ENCODE data around the gene DECR2. TPM values are rescaled to one million over a fixed set of nuclear protein-coding genes. Genes with fewer than 3 reads are reported as not detected.

Gene DECR2
- total RNA-seq, 2 donors from 2014 or later: 4.5 to 28.6 TPM

GRCh38 chr16:396199-396598 is 5.5 kb upstream of the DECR2 start:
- no peak for ATAC-seq
- peaks cover 0 to 3% of the 10 kb centered on the region in 2 donors for H3K27me3 Mint-ChIP-seq
- H3K9me3 Mint-ChIP-seq: no peaks in the 10 kb centered on the region
- no peak overlapping the region for H3K27ac Mint-ChIP-seq
- peak overlapping the region; percentile 79 for H3K4me3 Mint-ChIP-seq
- no peaks in the 10 kb centered on the region for H3K36me3 Mint-ChIP-seq
- DNase-seq (ENCODE audit: low spot score): no peak
- H3K4me1 Mint-ChIP-seq (ENCODE audit: low read depth in 2 of 2): peaks cover 25 to 29% of the 10 kb centered on the region in 2 donors

DNA sequence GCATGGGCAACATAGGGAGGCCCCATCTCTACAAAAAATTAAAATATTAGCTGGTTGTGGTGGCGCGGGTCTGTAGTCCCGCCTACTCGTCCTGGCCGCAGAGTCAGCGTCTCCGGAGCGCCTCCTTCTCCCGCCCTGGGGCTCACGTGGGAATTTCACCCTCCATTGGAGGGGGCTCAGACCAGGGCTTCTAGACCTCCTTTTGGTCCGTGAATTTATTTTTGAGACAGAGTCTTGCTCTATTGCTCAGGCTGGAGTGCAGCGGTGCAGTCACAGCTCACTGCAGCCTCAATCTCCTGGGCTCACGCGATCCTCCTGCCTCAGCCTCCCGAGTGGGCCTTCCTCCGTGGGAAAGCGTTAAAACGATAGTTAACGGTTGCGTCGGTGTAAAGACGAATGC is 5.1 kb upstream of the DECR2 start:
- no peaks in the 10 kb centered on the region for H3K9me3 Mint-ChIP-seq
- DNase-seq (ENCODE audit: low spot score) (no peak), ATAC-seq (no peak)
- H3K4me3 Mint-ChIP-seq: peak overlapping the region; percentile 79
- no peak overlapping the region for H3K27ac Mint-ChIP-seq
- peaks cover 0 to 3% of the 10 kb centered on the region in 2 donors for H3K27me3 Mint-ChIP-seq
- H3K36me3 Mint-ChIP-seq: no peaks in the 10 kb centered on the region
- peaks cover 25 to 29% of the 10 kb centered on the region in 2 donors for H3K4me1 Mint-ChIP-seq (ENCODE audit: low read depth in 2 of 2)

- H3K27ac Mint-ChIP-seq: no peak within 1 kb of the TSS
These were observed 4.5 kb upstream of the DECR2 start, which contains the start of gene NME4 for GRCh38 chr16:397135-397661. Gene NME4, plus strand, starts transcription at chr16:397199. Its CDS starts 24 bp downstream, at chr16:397223.

DNA sequence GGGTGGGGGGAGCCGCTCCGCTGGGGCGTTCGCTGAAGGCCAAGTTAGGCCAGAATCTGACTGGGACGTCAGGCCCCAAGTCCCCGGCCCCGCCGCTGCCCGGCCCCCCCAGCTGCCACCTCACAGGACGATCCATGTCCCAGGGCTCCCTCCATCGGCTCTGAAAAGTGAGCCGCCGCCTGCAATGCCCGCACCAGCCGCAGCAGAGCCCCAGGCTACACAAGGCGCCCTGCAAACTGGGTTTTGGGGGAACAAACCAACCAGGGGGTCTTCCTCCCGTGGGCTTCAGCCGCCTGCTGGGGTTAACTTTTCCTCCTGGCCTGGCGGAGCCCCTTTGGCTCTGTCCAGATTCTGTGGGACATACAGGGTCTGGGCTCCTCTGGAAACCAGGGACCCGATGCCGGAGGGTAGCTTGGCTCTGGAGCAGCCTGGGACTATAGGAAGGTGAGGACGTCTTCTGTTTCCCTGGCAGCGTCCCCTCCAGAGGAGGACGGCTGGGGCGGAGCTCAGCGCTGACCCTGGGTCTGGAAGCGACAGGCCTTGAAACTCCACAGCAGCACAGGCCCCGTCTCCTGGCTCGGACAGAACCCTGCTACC is 3.9 kb upstream of the DECR2 start:
- Mint-ChIP-seq H3K27me3 (peaks cover 0 to 3% of the 10 kb centered on the region in 2 donors), H3K4me1 (ENCODE audit: low read depth in 2 of 2) (peaks cover 12 to 17% of the 10 kb centered on the region in 2 donors), H3K4me3 (peak overlapping the region; percentile 45), H3K27ac (no peak overlapping the region), H3K36me3 (no peaks in the 10 kb centered on the region), H3K9me3 (no peaks in the 10 kb centered on the region)
- ATAC-seq (no peak), DNase-seq (ENCODE audit: low spot score) (no peak)

More at GRCh38 chr16:397135-397661, 4.5 kb upstream of the DECR2 start, which contains the start of gene NME4:
- DNase-seq (ENCODE audit: low spot score) (no peak), ATAC-seq (no peak)
- H3K9me3 Mint-ChIP-seq: no peaks in the 10 kb centered on the region
- peaks cover 19 to 23% of the 10 kb centered on the region in 2 donors for H3K4me1 Mint-ChIP-seq (ENCODE audit: low read depth in 2 of 2)
- H3K36me3 Mint-ChIP-seq: no peaks in the 10 kb centered on the region
- H3K27me3 Mint-ChIP-seq: peaks cover 0 to 3% of the 10 kb centered on the region in 2 donors
- H3K4me3 Mint-ChIP-seq: peak within 1 kb of the TSS; percentile 79

- H3K36me3 Mint-ChIP-seq: no peaks in the 10 kb centered on the region
- ATAC-seq: no peak
- peaks cover 10 to 15% of the 10 kb centered on the region in 2 donors for H3K4me1 Mint-ChIP-seq (ENCODE audit: low read depth in 2 of 2)
- H3K4me3 Mint-ChIP-seq: peak overlapping the region; percentile 45
- H3K9me3 Mint-ChIP-seq: no peaks in the 10 kb centered on the region
- H3K27ac Mint-ChIP-seq: no peak overlapping the region
- peaks cover 0 to 3% of the 10 kb centered on the region in 2 donors for H3K27me3 Mint-ChIP-seq
- DNase-seq (ENCODE audit: low spot score): no peak
These were observed 2.9 kb upstream of the DECR2 start for GRCh38 chr16:398561-399339.

DNA sequence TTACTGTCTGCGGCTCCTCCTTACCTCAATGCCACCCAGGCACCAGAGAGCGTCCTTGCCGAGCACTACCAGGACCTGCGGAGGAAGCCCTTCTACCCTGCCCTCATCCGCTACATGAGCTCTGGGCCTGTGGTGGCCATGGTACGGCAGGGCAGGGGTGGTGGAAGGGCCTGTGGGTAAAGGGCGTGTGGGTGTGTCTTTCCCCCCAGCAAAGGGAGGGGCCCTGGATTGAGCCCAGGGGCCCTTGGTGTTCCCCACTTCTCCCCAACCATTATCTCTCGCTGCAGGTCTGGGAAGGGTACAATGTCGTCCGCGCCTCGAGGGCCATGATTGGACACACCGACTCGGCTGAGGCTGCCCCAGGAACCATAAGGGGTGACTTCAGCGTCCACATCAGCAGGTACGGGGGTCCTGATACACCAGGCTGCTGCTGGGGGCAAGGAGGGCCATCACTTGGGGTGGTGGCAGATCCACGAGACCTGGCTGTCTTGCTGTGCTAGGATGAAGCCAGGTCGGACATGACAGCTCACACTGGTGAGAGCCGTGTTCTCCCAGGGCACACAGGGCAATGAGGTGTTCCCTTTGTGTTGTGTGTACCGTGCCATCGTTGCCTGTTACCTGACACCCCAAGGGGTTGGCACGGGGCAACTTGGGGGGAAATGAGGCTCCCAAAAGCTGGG is 2.2 kb upstream of the DECR2 start:
- Mint-ChIP-seq H3K4me1 (ENCODE audit: low read depth in 2 of 2) (peaks cover 10 to 15% of the 10 kb centered on the region in 2 donors), H3K36me3 (no peaks in the 10 kb centered on the region), H3K27me3 (peaks cover 0 to 3% of the 10 kb centered on the region in 2 donors), H3K9me3 (no peaks in the 10 kb centered on the region), H3K27ac (no peak overlapping the region), H3K4me3 (no peak overlapping the region)
- no peak for ATAC-seq
- DNase-seq (ENCODE audit: low spot score): no peak

- ATAC-seq (no peak), DNase-seq (ENCODE audit: low spot score) (no peak)
- peaks cover 10 to 15% of the 10 kb centered on the region in 2 donors for H3K4me1 Mint-ChIP-seq (ENCODE audit: low read depth in 2 of 2)
- H3K4me3 Mint-ChIP-seq: peak overlapping the region; percentile 75
- H3K27me3 Mint-ChIP-seq: peaks cover 0 to 3% of the 10 kb centered on the region in 2 donors
- no peaks in the 10 kb centered on the region for H3K36me3 Mint-ChIP-seq
- no peaks in the 10 kb centered on the region for H3K9me3 Mint-ChIP-seq
- H3K27ac Mint-ChIP-seq: peak overlapping the region; percentile 38 to 72
These were observed 1.6 kb upstream of the DECR2 start for GRCh38 chr16:400061-400591.

DNA sequence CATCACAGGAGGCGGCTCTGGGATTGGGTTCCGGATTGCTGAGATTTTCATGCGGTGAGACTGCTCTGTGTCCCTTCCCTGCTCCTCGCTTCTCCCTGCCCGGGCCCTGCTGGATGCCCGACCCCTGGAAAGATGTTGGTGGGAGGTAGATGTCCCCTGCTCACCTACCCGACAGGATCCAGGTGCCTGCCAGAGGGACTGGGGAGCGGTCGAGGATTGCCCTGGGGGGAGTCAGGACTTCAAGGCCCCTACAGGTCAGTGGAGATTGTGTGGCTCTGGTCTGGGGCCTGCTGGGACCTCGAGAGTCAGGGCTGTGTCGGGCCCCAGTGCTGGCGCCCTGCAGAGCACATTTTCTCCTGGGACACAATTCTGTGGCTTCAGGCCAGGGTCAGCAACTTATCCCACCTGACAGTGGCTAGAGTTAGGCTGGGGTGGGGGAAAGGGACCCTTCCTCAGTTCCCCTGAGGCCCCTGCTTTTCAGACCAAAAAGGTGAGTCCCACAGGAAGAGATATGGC is 3.3 kb downstream of the DECR2 start:
- DNase-seq (ENCODE audit: low spot score) (no peak), ATAC-seq (no peak)
- H3K9me3 Mint-ChIP-seq: no peaks in the 10 kb centered on the region
- H3K27me3 Mint-ChIP-seq: no peaks in the 10 kb centered on the region
- H3K36me3 Mint-ChIP-seq: no peaks in the 10 kb centered on the region
- H3K4me1 Mint-ChIP-seq (ENCODE audit: low read depth in 2 of 2): peaks cover 7 to 8% of the 10 kb centered on the region in 2 donors
- no peak overlapping the region for H3K4me3 Mint-ChIP-seq
- peak overlapping the region in 1 of 2 donors; percentile 10 for H3K27ac Mint-ChIP-seq

DNA sequence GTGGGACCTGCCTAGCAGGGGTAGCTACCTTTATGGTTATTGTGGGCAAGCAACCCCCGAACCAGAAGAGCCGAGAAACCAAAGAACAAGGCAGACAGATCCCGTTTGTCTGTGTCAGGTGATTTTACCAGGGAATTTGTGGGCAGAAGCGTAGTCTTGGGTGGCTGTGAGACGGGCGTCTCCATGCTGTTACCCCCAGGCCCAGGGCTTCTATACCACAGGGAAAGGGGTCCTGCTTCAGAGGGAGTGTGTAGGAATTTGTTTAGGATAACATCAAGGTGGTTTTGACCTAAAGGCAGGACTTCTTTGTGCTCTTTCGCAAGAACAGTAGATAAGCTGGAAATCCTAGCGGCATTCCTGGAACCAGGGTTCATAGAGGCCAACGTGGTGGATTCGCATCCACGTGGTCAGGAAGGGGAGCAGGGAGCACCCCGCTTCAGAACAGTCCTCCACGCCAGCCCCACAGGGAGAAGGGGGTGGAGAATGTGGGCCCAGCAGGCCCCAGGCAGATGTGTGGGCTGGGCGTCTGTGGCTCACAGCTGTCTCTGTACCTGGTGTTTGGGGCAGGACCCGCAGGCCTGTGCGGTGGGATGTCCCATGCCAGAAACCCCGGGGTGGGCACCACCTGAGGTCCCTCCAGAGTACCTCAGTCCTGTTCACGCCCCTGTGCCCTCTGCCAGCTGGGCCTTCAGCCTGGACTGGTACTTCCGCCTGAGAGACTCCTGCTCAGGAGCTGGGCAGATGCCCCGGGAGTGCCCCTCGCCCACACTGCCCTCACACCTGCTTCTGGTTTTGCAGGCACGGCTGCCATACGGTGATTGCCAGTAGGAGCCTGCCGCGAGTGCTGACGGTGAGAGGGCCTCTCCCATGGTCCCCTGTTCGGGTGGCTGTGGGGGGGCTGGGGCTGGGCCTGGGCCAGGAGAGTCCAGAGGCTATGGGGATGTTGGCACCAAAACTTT is 4.1 kb downstream of the DECR2 start:
- H3K4me1 Mint-ChIP-seq (ENCODE audit: low read depth in 2 of 2): no peaks in the 10 kb centered on the region
- no peak overlapping the region for H3K4me3 Mint-ChIP-seq
- no peaks in the 10 kb centered on the region for H3K36me3 Mint-ChIP-seq
- H3K27me3 Mint-ChIP-seq: no peaks in the 10 kb centered on the region
- no peak for DNase-seq (ENCODE audit: low spot score)
- H3K9me3 Mint-ChIP-seq: no peaks in the 10 kb centered on the region
- no peak for ATAC-seq
- peak overlapping the region in 1 of 2 donors; percentile 10 for H3K27ac Mint-ChIP-seq

DNA sequence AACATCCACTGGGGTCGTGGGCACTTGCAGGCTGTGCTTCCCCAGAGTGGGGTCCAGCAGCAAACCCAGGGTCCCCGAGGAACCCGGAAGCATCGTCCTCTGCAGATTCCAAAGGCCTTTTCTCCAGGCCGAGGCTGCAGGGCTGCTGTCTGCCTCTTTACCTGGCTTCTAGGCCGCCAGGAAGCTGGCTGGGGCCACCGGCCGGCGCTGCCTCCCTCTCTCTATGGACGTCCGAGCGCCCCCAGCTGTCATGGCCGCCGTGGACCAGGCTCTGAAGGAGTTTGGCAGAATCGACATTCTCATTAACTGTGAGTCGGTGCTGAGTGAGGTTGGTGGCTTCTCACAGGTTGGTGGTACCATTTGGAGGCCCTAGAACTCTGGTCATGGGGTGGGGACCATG is 5.6 kb downstream of the DECR2 start:
- no peak for DNase-seq (ENCODE audit: low spot score)
- no peaks in the 10 kb centered on the region for H3K9me3 Mint-ChIP-seq

DNA sequence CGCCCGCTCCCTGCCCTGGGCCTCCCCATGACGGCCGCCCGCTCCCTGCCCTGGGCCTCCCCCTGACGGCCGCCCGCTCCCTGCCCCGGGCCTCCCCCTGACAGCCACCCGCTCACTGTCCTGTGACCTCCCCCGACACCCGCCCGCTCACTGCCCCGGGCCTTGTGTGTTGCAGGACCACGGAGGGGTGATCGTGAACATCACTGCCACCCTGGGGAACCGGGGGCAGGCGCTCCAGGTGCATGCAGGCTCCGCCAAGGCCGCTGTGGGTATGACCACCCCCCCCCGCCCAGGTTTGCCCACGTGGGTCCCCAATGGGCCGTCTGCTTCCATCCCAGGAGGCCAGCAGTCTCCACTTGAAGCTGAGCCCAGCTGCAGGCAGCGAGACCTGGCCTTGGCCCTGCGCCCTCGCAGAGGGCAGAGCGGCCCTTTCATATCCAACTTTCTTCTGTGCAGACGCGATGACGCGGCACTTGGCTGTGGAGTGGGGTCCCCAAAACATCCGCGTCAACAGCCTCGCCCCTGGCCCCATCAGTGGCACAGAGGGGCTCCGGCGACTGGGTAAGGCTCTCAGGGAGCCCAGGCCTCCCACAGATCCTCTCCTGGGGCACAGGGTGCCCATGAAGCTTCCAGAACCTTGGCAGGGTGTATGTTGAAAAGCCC is 9.0 kb downstream of the DECR2 start:
- H3K4me1 Mint-ChIP-seq (ENCODE audit: low read depth in 2 of 2): no peaks in the 10 kb centered on the region
- no peaks in the 10 kb centered on the region for H3K36me3 Mint-ChIP-seq
- H3K4me3 Mint-ChIP-seq: no peak overlapping the region
- DNase-seq (ENCODE audit: low spot score) (no peak), ATAC-seq (peak; percentile 18 to 37)
- no peaks in the 10 kb centered on the region for H3K9me3 Mint-ChIP-seq
- no peaks in the 10 kb centered on the region for H3K27me3 Mint-ChIP-seq
- no peak overlapping the region for H3K27ac Mint-ChIP-seq

More for the DNA sequence above, 5.6 kb downstream of the DECR2 start:
- ATAC-seq: no peak
- H3K36me3 Mint-ChIP-seq: no peaks in the 10 kb centered on the region
- H3K4me1 Mint-ChIP-seq (ENCODE audit: low read depth in 2 of 2): no peaks in the 10 kb centered on the region
- no peak overlapping the region for H3K4me3 Mint-ChIP-seq
- no peaks in the 10 kb centered on the region for H3K27me3 Mint-ChIP-seq
- H3K27ac Mint-ChIP-seq: no peak overlapping the region

DNA sequence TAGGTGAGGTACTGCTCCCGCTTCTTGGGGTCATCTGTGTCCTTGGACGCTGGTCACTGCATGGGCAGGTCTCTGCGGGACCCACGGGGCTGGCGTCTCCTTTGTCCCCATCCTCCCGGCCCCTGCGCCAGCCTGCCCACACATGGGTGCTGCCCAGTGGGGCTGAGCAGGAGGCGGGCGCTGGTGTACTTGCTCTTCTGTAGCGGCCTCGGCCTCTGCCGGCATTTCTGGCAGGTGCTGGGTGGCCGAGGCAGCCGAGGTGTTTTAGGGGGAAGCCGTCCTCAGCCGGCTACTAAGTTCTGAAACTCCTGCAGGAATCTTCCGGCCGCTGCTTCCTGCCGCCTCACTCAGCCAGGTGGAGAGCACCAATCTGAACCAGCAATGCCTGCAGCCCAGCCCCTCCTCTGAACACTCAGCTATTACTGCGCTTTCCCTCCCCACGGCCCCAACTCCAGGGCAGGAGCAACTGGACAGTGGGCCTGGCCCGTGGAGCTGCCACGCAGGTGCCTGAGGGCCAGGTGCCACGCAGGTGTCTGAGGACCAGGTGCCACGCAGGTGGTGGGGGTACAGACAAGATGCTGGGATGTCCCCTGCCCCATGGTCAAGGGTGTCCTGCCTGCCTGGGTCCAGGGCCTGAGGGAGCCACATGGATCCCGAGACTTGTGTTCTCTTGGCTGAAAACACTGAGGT is 10.0 kb downstream of the DECR2 start:
- no peaks in the 10 kb centered on the region for H3K27me3 Mint-ChIP-seq
- DNase-seq (ENCODE audit: low spot score) (no peak), ATAC-seq (no peak)
- H3K27ac Mint-ChIP-seq: no peak overlapping the region
- H3K9me3 Mint-ChIP-seq: no peaks in the 10 kb centered on the region
- H3K4me3 Mint-ChIP-seq: no peak overlapping the region
- H3K4me1 Mint-ChIP-seq (ENCODE audit: low read depth in 2 of 2): no peaks in the 10 kb centered on the region
- H3K36me3 Mint-ChIP-seq: no peaks in the 10 kb centered on the region

Data from natural killer cell treated with Interleukin-12 subunit alpha and Interleukin-12 subunit beta and Interleukin-15 and Interleukin-18, amount 100 ng/mL, for 72 hours (primary cell).